IMR-90 (cell line): Measurements from ENCODE around the gene LY9. TPM values are rescaled to one million over a fixed set of nuclear protein-coding genes. Genes with fewer than 3 reads are reported as not detected.

Experiments
- ATAC-seq: fragments of 200-7000 bp; cut with Tn5 transposase; 2 replicates; pipeline ENCODE4 v1.9.1; 2020; ENCODE audit warnings: low read depth, mild to moderate bottlenecking, moderate library complexity
- BruUV-seq: library from RNA; stranded (reverse); fragments of 400-500 nt; replicated peaks from 2 replicates; lab custom pipeline; 2021; lab: Mats Ljungman, UMichigan
- CTCF ChIA-PET: fragments of 300-600 bp; formaldehyde crosslinking; extraction: SDS; loops from one replicate; lab custom pipeline; 2021; ENCODE audit warnings: antibody characterized with exemption; lab: Yijun Ruan, JAX
- POLR2A ChIA-PET: fragments of 300-600 bp; sonication (Branson Sonifier 250); formaldehyde crosslinking; loops from one replicate; lab custom pipeline; 2022; ENCODE audit warnings: antibody characterized with exemption; ENCODE audit not compliant: unreplicated experiment; lab: Charles Lee
- DNase-seq: peaks from one replicate; pipeline ENCODE4 v3.0.0; 2013
- H2AFZ ChIP-seq: replicated peaks from 2 replicates; pipeline ENCODE3; 2013; ENCODE audit warnings: low read length, mild to moderate bottlenecking; ENCODE audit not compliant: poor library complexity
- H2AK5ac ChIP-seq: 2 replicates; pipeline ENCODE4 v1.6.1; 2013; ENCODE audit warnings: low read depth, low read length, inconsistent platforms
- H2AK9ac ChIP-seq: replicated peaks from 2 replicates; pipeline ENCODE3; 2013; ENCODE audit warnings: mild to moderate bottlenecking, low read depth, low read length, moderate library complexity; ENCODE audit not compliant: poor library complexity
- H2BK120ac ChIP-seq: 2 replicates; pipeline ENCODE4 v1.6.1; 2013; ENCODE audit warnings: low read depth, low read length, inconsistent platforms
- H2BK15ac ChIP-seq: 3 replicates; pipeline ENCODE4 v1.6.1; 2013; ENCODE audit warnings: low read depth, low read length, inconsistent platforms
- H2BK20ac ChIP-seq: 2 replicates; pipeline ENCODE4 v1.6.1; 2013; ENCODE audit warnings: low read depth, mild to moderate bottlenecking, inconsistent platforms, low read length, moderate library complexity
- H2BK5ac ChIP-seq: 2 replicates; pipeline ENCODE4 v1.6.1; 2013; ENCODE audit warnings: mild to moderate bottlenecking, low read depth, low read length, inconsistent platforms; ENCODE audit not compliant: poor library complexity, severe bottlenecking
- H3K14ac ChIP-seq: replicated peaks from 2 replicates; pipeline ENCODE4 v1.6.1; 2013; ENCODE audit warnings: low read depth, low read length, inconsistent platforms
- H3K18ac ChIP-seq: 2 replicates; pipeline ENCODE4 v1.6.1; 2013; ENCODE audit warnings: low read depth, low read length, control low read depth
- H3K23ac ChIP-seq: 2 replicates; pipeline ENCODE4 v1.6.1; 2013; ENCODE audit warnings: low read depth, low read length, inconsistent platforms
- H3K27ac ChIP-seq: 2 replicates; pipeline ENCODE4 v1.5.1; 2013; ENCODE audit warnings: mild to moderate bottlenecking, control low read depth, low read length; ENCODE audit not compliant: insufficient read depth
- H3K27me3 ChIP-seq: 2 replicates; pipeline ENCODE4 v1.6.1; 2013; ENCODE audit warnings: low read length; ENCODE audit not compliant: control insufficient read depth, insufficient read depth
- H3K36me3 ChIP-seq: 2 replicates; pipeline ENCODE4 v1.6.1; 2013; ENCODE audit warnings: low read length, mixed read lengths; ENCODE audit not compliant: control insufficient read depth, insufficient read depth
- H3K4ac ChIP-seq: 2 replicates; pipeline ENCODE4 v1.6.1; 2013; ENCODE audit warnings: low read depth, low read length, inconsistent platforms
- H3K4me1 ChIP-seq: 2 replicates; pipeline ENCODE4 v1.6.1; 2013; ENCODE audit warnings: low read length, mixed read lengths; ENCODE audit not compliant: control insufficient read depth, insufficient read depth
- H3K4me2 ChIP-seq: 2 replicates; pipeline ENCODE4 v1.6.1; 2013; ENCODE audit warnings: low read depth, mild to moderate bottlenecking, control low read depth, low read length, moderate library complexity
- H3K4me3 ChIP-seq: 2 replicates; pipeline ENCODE4 v1.5.1; 2013; ENCODE audit warnings: low read depth, mild to moderate bottlenecking, control low read depth, low read length, moderate library complexity; ENCODE audit not compliant: insufficient read depth
- H3K56ac ChIP-seq: 2 replicates; pipeline ENCODE4 v1.6.1; 2013; ENCODE audit warnings: low read length, inconsistent platforms; ENCODE audit not compliant: insufficient read depth; ENCODE audit errors: extremely low read depth
- H3K79me1 ChIP-seq, 2 experiments: 2 replicates each; pipeline ENCODE4 v1.6.1; 2013; ENCODE audit warnings: low read length in 2 of 2, inconsistent platforms in 1 of 2, low read depth in 1 of 2
- H3K9ac ChIP-seq: 2 replicates; pipeline ENCODE4 v1.6.1; 2013; ENCODE audit warnings: low read depth, low read length, control low read depth
- H3K9me1 ChIP-seq: 2 replicates; pipeline ENCODE4 v1.6.1; 2013; ENCODE audit warnings: low read length, inconsistent platforms; ENCODE audit not compliant: insufficient read depth
- H3K9me3 ChIP-seq: 2 replicates; pipeline ENCODE4 v1.6.1; 2013; ENCODE audit warnings: low read length; ENCODE audit not compliant: control insufficient read depth, insufficient read depth
- H4K20me1 ChIP-seq: 2 replicates; pipeline ENCODE4 v1.6.1; 2013; ENCODE audit warnings: low read length, inconsistent platforms; ENCODE audit not compliant: insufficient read depth
- H4K5ac ChIP-seq: 2 replicates; pipeline ENCODE4 v1.6.1; 2013; ENCODE audit warnings: mild to moderate bottlenecking, low read depth, low read length, control low read depth
- H4K8ac ChIP-seq, 2 experiments: 2 replicates each; pipeline ENCODE4 v1.6.1; 2013; ENCODE audit warnings: low read depth in 2 of 2, low read length in 2 of 2, control low read depth in 1 of 2, inconsistent platforms in 1 of 2
- H4K91ac ChIP-seq: 2 replicates; pipeline ENCODE4 v1.6.1; 2013; ENCODE audit warnings: low read depth, low read length, inconsistent platforms; ENCODE audit not compliant: insufficient read depth
- BHLHE40 ChIP-seq: fragments of 150-350 bp; IDR thresholded peaks from 2 replicates; pipeline ENCODE4 v1.6.1; 2016; ENCODE audit warnings: mild to moderate bottlenecking, low read depth, low read length
- CEBPB ChIP-seq: IDR thresholded peaks from 2 replicates; pipeline ENCODE4 v1.6.1; 2012; ENCODE audit warnings: low read depth, low read length, improper control_type of control experiment
- CHD1 ChIP-seq: IDR thresholded peaks from 2 replicates; pipeline ENCODE4 v1.6.1; 2012; ENCODE audit warnings: low read depth, low read length, improper control_type of control experiment
- CTCF ChIP-seq: conservative IDR thresholded peaks from 2 replicates; pipeline ENCODE4 v1.5.1; 2012; ENCODE audit warnings: mild to moderate bottlenecking, low read depth, low read length, improper control_type of control experiment
- ELK1 ChIP-seq: fragments of 150-350 bp; IDR thresholded peaks from 2 replicates; pipeline ENCODE4 v1.6.1; 2016; ENCODE audit warnings: low read depth, mild to moderate bottlenecking, low read length, moderate library complexity, borderline replicate concordance
- FOS ChIP-seq: fragments of 150-350 bp; IDR thresholded peaks from 2 replicates; pipeline ENCODE4 v1.6.1; 2016; ENCODE audit warnings: low read depth, low read length
- MAFK ChIP-seq: IDR thresholded peaks from 2 replicates; pipeline ENCODE4 v1.6.1; 2012; ENCODE audit warnings: low read depth, low read length, improper control_type of control experiment
- MXI1 ChIP-seq: IDR thresholded peaks from 2 replicates; pipeline ENCODE4 v1.6.1; 2012; ENCODE audit warnings: low read depth, mild to moderate bottlenecking, low read length, moderate library complexity, borderline replicate concordance
- POLR2A ChIP-seq: IDR thresholded peaks from 2 replicates; pipeline ENCODE4 v1.6.1; 2012; ENCODE audit warnings: mild to moderate bottlenecking, low read depth, low read length
- RAD21 ChIP-seq: IDR thresholded peaks from 2 replicates; pipeline ENCODE4 v1.6.1; 2012; ENCODE audit warnings: low read length, improper control_type of control experiment
- RCOR1 ChIP-seq: IDR thresholded peaks from 2 replicates; pipeline ENCODE4 v1.6.1; 2012; ENCODE audit warnings: mild to moderate bottlenecking, low read length, improper control_type of control experiment; ENCODE audit not compliant: insufficient replicate concordance
- RFX5 ChIP-seq: IDR thresholded peaks from 2 replicates; pipeline ENCODE4 v1.8.0; 2012; ENCODE audit warnings: low read depth, mild to moderate bottlenecking, low read length, moderate library complexity
- SMC3 ChIP-seq: fragments of 150-350 bp; IDR thresholded peaks from 2 replicates; pipeline ENCODE4 v1.6.1; 2016; ENCODE audit warnings: low read depth, mild to moderate bottlenecking, antibody characterized with exemption, low read length, moderate library complexity
- USF2 ChIP-seq: fragments of 150-350 bp; IDR thresholded peaks from 2 replicates; pipeline ENCODE4 v1.6.1; 2017; ENCODE audit warnings: mild to moderate bottlenecking, antibody characterized with exemption, low read length, low read depth
- WGBS, 2 experiments: methylation state at CpG; one replicate each; pipeline versions ENCODE4 v1.1.5 to v1.1.7; 2013; ENCODE audit warnings: missing lambda C conversion rate in 2 of 2; ENCODE audit not compliant: insufficient read length in 1 of 2; ENCODE audit errors: extremely low coverage in 2 of 2; 5-methylcytosine and 5-hydroxymethylcytosine counted together
- dilution Hi-C: fragments of 300-500 bp; cut with HindIII; formaldehyde crosslinking; loops from one replicate; pipeline ENCODE4 v1.14.3; 2018; ENCODE audit warnings: low sequenced_read_pairs; ENCODE audit not compliant: unreplicated experiment
- in situ Hi-C: fragments of 300-500 bp; cut with MboI; formaldehyde crosslinking; loops from 3 replicates; pipeline ENCODE4 v1.14.3; 2019; ENCODE audit warnings: low sequenced_read_pairs, inconsistent platforms, mixed read lengths
- intact Hi-C: fragments of 100-400 bp; cut with micrococcal nuclease; formaldehyde crosslinking; loops from 2 replicates; pipeline ENCODE4 v1.10.0; 2022
- polyA plus RNA-seq, 3 experiments: library from polyadenylated mRNA; depleted of rRNA; stranded (reverse); fragments of >200 nt; gene quantifications; 2 replicates each; pipeline ENCODE4 v1.2.3, GENCODE V29; 2012; ENCODE audit warnings: low replicate concordance in 1 of 3
- total RNA-seq: library from RNA; depleted of rRNA; stranded (reverse); fragments of >200 nt; gene quantifications from 2 replicates; pipeline ENCODE4 v1.2.3, GENCODE V29; 2012

The LY9 gene
- total and polyA plus RNA-seq, 2 of the 4 experiments (the other 2 are of a cell fraction), result not detected

- CTCF ChIA-PET, result no interaction called here
- TF ChIP-seq RCOR1 (no peak), SMC3 (no peak), POLR2A (no peak), CTCF (no peak), CEBPB (no peak), MAFK (no peak), RAD21 (no peak), ELK1 (no peak), USF2 (no peak), CHD1 (no peak), FOS (no peak), BHLHE40 (no peak), RFX5 (no peak), MXI1 (no peak)
- no peak overlapping the region for H3K14ac ChIP-seq
- POLR2A ChIA-PET, result no interaction called here
- H3K4me3 ChIP-seq, result no peak overlapping the region
- dilution Hi-C loops, result no loop called here
- H2AK5ac ChIP-seq, result no peak overlapping the region
- H3K9me3 ChIP-seq, result no peaks in the 10 kb centered on the region
- H3K79me1 ChIP-seq, result no peaks in the 10 kb centered on the region
- no peaks in the 10 kb centered on the region for H4K20me1 ChIP-seq
- H3K4ac ChIP-seq, result no peak overlapping the region
- no TSS peak for BruUV-seq
- no peak for DNase-seq
- no peak overlapping the region for H2BK5ac ChIP-seq
- no peaks in the 10 kb centered on the region for H3K36me3 ChIP-seq
- no peak overlapping the region for H4K5ac ChIP-seq
- no peak overlapping the region for H2BK15ac ChIP-seq
- H3K9me1 ChIP-seq, result no peaks in the 10 kb centered on the region
- no peak for ATAC-seq
- no peak overlapping the region for H3K56ac ChIP-seq
- H2AFZ ChIP-seq, result no peak overlapping the region
- H3K4me2 ChIP-seq, result no peak overlapping the region
- intact Hi-C loops, result no loop called here
- no peak overlapping the region for H2BK20ac ChIP-seq
- H3K27ac ChIP-seq, result no peak overlapping the region
- no peaks in the 10 kb centered on the region for H3K4me1 ChIP-seq
- no peak overlapping the region for H2BK120ac ChIP-seq
- no peak overlapping the region for H3K9ac ChIP-seq
- no peak overlapping the region for H3K23ac ChIP-seq
- in situ Hi-C loops, result no loop called here
- no peak overlapping the region for H4K8ac ChIP-seq
- no peak overlapping the region for H2AK9ac ChIP-seq
- H3K27me3 ChIP-seq, result no peaks in the 10 kb centered on the region
- WGBS, 2 experiments, result no CpG with 5 or more reads among the region's 3 CpGs
- H3K18ac ChIP-seq, result no peak overlapping the region
- no peak overlapping the region for H4K91ac ChIP-seq
These were observed 72.2 kb downstream of the LY9 start for GRCh38 chr1:160868141-160868540.
